HG02840 (cell line): ENCODE data around the gene ITPR3.

Experiments
- ATAC-seq: cut with Tn5 transposase; IDR thresholded peaks from one replicate; pipeline ENCODE4 v1.9.1; 2021; ENCODE audit warnings: mild to moderate bottlenecking, moderate library complexity, moderate number of reproducible peaks; ENCODE audit not compliant: unreplicated experiment, low FRiP score

Gene ITPR3

DNA sequence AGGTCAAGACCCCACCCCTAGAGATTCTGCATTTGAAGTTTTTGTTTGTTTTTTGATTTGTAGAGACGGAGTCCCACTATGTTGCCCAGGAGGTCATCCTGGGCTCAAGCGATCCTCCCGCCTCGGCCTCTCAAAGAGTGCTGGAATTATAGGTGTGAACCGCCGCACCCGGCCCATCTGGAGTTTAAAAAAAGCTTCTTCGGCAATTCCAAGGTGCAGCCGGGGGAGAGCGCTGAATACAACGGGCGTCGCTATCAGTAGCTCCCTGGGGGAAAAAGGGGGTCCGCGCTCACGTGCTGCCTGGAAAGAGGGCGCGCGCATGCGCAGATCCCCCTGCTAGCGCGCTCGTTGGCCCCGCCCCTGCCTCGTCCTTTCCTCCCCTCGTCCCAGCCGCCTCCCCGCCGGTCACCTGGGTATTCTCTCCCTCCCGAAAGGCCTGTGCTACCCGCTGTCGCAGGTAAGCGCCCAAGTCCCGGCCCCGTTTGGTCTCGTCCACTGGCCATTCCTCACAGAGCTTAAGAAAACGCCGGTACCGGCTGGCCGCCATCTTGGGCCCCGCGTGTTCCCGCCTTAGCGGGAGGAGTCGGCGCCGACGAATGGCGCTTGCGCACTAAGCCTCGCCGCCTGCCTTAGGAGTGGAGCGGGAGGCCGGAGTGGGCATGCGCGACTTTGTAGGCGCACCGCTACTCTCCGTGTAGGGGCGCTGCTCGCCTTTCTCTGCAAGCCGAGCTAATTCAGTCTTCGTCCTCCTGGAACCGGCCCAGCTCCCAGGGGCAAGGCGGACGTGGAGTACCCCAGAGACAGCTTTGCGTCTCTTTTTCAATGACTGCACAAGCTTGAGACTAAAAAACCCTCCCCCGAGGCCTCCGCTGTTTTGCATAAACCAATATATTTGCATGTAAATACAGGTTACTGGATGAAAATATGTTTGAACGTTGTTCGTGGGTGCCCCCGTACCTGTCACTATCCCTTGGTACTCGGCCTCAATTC, 90.3 kb downstream of the ITPR3 start, which contains the start of gene UQCC2:
TSS of gene UQCC2 (minus strand) at position 561 of the 990 bp plus-strand sequence. CDS start at position 547, 14 bp downstream.
- ATAC-seq: peak; percentile 86

DNA sequence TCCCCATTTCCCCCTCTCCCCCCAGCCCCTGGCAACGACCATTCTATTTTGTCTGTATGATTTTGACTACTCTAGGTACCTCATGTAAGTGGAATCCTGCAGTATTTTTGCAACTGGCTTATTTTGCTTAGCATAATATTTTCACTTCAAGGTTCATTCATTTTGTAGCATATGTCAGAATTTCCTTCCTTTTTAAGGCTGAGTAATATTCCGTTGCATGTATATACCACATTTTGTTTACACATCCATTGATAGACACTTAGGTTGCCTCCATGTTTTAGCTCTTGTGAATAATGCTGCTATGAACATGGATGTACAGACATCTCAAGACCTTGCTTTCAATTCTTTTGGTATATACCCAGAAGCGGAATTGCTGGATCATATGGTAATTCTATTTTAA, 91.8 kb downstream of the ITPR3 start:
- no peak for ATAC-seq

GRCh38 chr6:33713786-33714185, 92.7 kb downstream of the ITPR3 start:
- no peak for ATAC-seq

- no peak for ATAC-seq
Measured at GRCh38 chr6:33714385-33715040, 93.4 kb downstream of the ITPR3 start.

DNA sequence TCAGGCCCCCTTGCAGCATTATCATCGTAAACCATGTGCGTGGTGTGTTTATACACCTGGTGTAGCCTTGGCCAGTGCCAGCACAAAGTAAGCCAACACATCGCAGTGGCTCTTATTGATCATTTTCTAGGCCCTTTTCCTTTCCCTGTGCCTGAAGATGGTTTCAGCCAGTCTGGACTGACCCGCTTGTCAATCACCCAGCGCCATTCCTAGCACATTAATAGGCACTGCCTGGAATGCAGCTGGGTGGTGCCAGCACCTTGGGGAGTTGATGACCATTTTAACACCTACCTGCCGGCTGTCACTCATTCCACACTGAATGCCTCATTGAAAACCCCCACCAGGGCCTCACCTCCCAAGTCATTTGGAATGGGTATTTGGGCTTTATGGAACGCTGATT, 95.3 kb downstream of the ITPR3 start:
- no peak for ATAC-seq

GRCh38 chr6:33716890-33717632, 95.9 kb downstream of the ITPR3 start:
- ATAC-seq: no peak

DNA sequence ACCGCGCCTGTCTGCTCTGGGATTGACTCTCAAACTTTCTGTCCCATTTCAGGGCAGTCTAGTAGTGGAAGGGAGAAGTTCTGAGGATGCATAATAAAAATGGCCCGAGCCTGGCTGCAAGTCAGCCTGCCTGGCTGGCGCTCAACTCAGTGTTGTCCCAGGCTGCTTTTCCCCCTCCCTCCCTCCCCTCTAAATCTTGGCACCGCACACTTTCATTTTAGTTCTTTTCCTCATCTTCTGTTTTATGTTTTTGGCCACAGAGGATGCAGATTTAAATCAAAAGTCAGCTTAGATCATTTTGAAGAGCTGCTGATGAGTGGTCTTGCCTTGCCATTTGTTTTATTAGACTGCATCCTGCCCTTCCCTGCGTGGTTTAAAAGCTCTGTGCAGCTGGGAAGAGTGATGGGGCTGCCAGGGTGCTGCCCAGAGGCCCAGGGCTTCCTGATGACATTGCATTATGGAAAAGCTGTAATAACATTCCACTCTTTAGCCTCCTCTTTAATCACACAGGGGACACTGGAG, 96.9 kb downstream of the ITPR3 start:
- no peak for ATAC-seq

- ATAC-seq: no peak
Measured at GRCh38 chr6:33718713-33719112, 97.6 kb downstream of the ITPR3 start.

- ATAC-seq: no peak
Measured at GRCh38 chr6:33719326-33719987, 98.3 kb downstream of the ITPR3 start.

- ATAC-seq: no peak
Measured at GRCh38 chr6:33720998-33721397, 99.9 kb downstream of the ITPR3 start.

GRCh38 chr6:33721508-33721907, 100.4 kb downstream of the ITPR3 start:
- ATAC-seq: no peak

- no peak for ATAC-seq
Measured at GRCh38 chr6:33722103-33722623, 101.0 kb downstream of the ITPR3 start.

DNA sequence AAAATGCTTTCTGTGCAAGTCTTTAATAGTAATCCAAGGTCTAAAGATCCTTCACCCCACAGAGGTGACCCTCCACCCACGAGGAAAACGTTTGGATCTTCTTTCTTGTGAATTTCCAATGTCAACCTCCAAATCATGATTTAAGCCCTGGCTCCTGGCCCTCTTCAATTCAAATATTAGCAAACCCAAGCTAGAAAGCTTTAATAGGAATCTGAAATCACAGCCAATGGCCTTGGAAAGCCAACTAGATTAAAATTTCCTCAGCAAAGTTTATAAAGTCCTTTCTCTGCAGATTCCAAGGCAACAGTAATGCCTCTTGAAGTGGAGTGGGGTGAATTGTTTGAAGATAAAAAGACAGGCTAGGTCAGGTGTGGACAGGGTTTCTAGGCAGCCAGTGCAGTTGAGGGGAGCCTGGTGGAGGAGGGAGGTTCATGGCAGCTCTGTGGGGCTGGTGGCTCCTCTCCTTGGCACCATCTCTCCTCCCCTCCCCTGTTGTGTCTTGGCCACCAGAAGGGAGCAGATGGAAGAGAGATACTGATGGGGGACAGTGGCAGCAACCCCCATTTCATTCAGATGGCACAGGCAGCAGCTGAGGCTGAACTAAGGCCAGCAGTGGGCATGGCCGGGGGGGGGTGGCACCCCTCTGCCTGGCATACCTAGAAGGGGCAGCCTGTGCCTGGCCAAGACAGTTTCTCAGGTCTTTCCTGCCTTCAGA, 102.4 kb downstream of the ITPR3 start:
- no peak for ATAC-seq

DNA sequence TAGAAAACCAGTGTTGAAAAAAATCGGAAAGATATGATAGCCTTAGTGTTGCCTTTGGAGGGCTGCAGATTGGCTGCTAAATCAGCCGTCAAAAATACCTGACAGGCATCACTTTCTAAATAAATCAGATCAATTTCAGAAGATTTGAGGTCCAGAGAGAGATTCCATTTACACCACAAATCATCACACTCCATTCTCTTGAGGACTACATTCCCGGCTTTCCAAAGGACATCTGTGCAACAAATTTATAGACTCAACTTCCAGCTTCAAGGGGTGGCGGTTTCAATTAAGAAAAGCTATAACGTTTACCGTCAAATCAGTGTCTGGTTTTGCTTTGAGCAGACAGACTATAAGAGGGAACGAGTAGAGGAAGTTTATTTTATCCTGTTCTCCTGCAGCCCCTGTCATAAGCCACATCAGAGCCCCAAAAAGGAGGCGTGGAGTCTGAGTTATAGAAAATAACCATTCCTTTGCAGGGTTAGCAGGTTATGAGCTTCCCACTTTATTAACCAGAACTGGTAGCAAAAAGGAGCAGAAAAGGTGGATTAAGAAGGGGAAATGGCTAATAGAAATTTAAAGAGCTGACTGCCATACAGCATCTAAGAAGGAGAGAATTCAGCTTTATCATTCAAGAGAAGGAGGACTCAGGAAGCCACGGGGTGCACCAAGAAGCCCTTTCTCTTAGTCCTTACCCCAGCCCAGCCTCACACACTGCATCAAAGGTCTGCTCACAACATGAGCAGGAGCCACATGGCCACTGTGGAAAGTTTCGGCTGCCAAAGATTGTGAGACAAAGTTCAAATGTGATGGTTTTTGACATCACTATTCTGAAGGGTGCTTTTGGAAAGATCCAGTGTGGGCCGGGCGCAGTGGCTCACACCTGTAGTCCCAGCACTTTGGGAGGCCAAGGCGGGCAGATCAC, 103.2 kb downstream of the ITPR3 start:
- ATAC-seq: no peak

- no peak for ATAC-seq
Measured at GRCh38 chr6:33725222-33725621, 104.1 kb downstream of the ITPR3 start.

GRCh38 chr6:33725891-33726673, 105.0 kb downstream of the ITPR3 start:
- no peak for ATAC-seq

DNA sequence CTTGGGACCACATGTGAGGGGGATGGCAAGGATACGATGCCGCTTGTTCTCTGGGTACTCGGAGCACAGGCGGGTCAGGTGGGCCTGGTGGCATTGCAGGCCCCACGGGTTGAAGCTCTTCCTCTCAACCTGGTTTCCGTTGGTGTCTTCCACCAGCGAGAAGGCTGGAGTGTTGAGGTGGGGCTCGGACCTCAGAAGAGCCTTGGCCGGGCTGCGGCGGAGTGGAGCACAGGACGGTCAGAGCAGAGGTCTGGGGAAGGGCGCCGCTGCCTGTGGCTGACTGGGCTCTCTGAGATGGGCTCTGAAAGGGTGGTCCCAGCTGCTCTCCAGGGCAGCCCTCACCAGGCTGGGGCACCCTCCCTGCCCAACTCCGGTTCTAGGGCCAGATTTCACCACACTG, 105.6 kb downstream of the ITPR3 start:
- no peak for ATAC-seq
